ENCODE data around the gene HSCB. TPM values are rescaled to one million over a fixed set of nuclear protein-coding genes. Genes with fewer than 3 reads are reported as not detected.
A peak's percentile ranks its signal among the peaks of the same experiment; 100 is the strongest.

Gene HSCB
- total RNA-seq, 2 experiments from 2014 or later = 13.7 to 15.8 TPM

GRCh38 chr22:28792491-28793383 lies 50.9 kb downstream of the HSCB start:
- Mint-ChIP-seq H3K9me3 (ENCODE audit: insufficient read depth) (no peaks in the 10 kb centered on the region), H3K27ac (peak overlapping the region; percentile 84), H3K36me3 (ENCODE audit: low read depth) (peaks cover 79% of the 10 kb centered on the region), H3K4me3 (peak overlapping the region; percentile 26), H3K4me1 (ENCODE audit: low read depth) (peaks cover 70% of the 10 kb centered on the region), H3K27me3 (ENCODE audit: low read depth) (no peaks in the 10 kb centered on the region)
- DNase-seq (no peak), ATAC-seq (peak; percentile 55)
- POLR2A ChIA-PET = interaction anchor here (1.3 kb wide), 1 partner anchor 19 kb away, joined by 4 read pairs; no protein-coding TSS in a partner anchor
- CTCF ChIA-PET = interaction anchor here (0.6 to 3.7 kb wide), 7 partner anchors 20 to 248 kb away, joined by 3 to 13 read pairs (median 4); partner anchors contain the start of gene CCDC117

- ChIA-PET CTCF (interaction anchor here (0.7 to 7.7 kb wide), 5 partner anchors 9 to 247 kb away, joined by 3 to 53 read pairs (median 4); no protein-coding TSS in a partner anchor), POLR2A (interaction anchor here (0.6 to 2.5 kb wide), 4 partner anchors 10 to 35 kb away, joined by 3 to 12 read pairs (median 4); no protein-coding TSS in a partner anchor)
- no peak for DNase-seq
- Mint-ChIP-seq H3K4me1 (ENCODE audit: low read depth) (peaks cover 69% of the 10 kb centered on the region), H3K27ac (peak overlapping the region; percentile 14), H3K4me3 (no peak overlapping the region), H3K27me3 (ENCODE audit: low read depth) (no peaks in the 10 kb centered on the region), H3K36me3 (ENCODE audit: low read depth) (peaks cover 81% of the 10 kb centered on the region), H3K9me3 (ENCODE audit: insufficient read depth) (no peaks in the 10 kb centered on the region)
- ATAC-seq = no peak
Observed at GRCh38 chr22:28793976-28794584, 52.2 kb downstream of the HSCB start.

GRCh38 chr22:28795071-28795693 lies 53.3 kb downstream of the HSCB start:
- Mint-ChIP-seq H3K4me1 (ENCODE audit: low read depth) (peaks cover 67% of the 10 kb centered on the region), H3K27ac (peak overlapping the region; percentile 60), H3K27me3 (ENCODE audit: low read depth) (no peaks in the 10 kb centered on the region), H3K4me3 (no peak overlapping the region), H3K9me3 (ENCODE audit: insufficient read depth) (no peaks in the 10 kb centered on the region), H3K36me3 (ENCODE audit: low read depth) (peaks cover 78% of the 10 kb centered on the region)
- CTCF ChIA-PET = interaction anchor here (0.7 to 7.7 kb wide), 4 partner anchors 11 to 246 kb away, joined by 3 to 53 read pairs (median 6); no protein-coding TSS in a partner anchor
- DNase-seq (no peak), ATAC-seq (no peak)
- POLR2A ChIA-PET = interaction anchor here (1.0 to 2.5 kb wide), 3 partner anchors 17 to 34 kb away, joined by 3 to 12 read pairs (median 4); no protein-coding TSS in a partner anchor

- Mint-ChIP-seq H3K4me1 (ENCODE audit: low read depth) (peaks cover 59% of the 10 kb centered on the region), H3K27me3 (ENCODE audit: low read depth) (no peaks in the 10 kb centered on the region), H3K4me3 (peak overlapping the region; percentile 91), H3K27ac (peak overlapping the region; percentile 60), H3K36me3 (ENCODE audit: low read depth) (peaks cover 79% of the 10 kb centered on the region), H3K9me3 (ENCODE audit: insufficient read depth) (no peaks in the 10 kb centered on the region)
- ATAC-seq (no peak), DNase-seq (no peak)
- POLR2A ChIA-PET = interaction anchor here (0.6 to 2.5 kb wide), 3 partner anchors 9 to 18 kb away, joined by 3 to 12 read pairs (median 3); no protein-coding TSS in a partner anchor
- CTCF ChIA-PET = interaction anchor here (1.1 to 7.7 kb wide), 3 partner anchors 15 to 245 kb away, joined by 3 to 53 read pairs (median 8); no protein-coding TSS in a partner anchor
Observed at GRCh38 chr22:28795932-28796856, 54.4 kb downstream of the HSCB start.

- ATAC-seq (no peak), DNase-seq (no peak)
- Mint-ChIP-seq H3K4me1 (ENCODE audit: low read depth) (peaks cover 53% of the 10 kb centered on the region), H3K36me3 (ENCODE audit: low read depth) (peaks cover 73% of the 10 kb centered on the region), H3K4me3 (peak overlapping the region; percentile 91), H3K27ac (peak overlapping the region; percentile 91), H3K27me3 (ENCODE audit: low read depth) (no peaks in the 10 kb centered on the region), H3K9me3 (ENCODE audit: insufficient read depth) (no peaks in the 10 kb centered on the region)
- CTCF ChIA-PET = interaction anchor here (0.6 to 7.7 kb wide), 10 partner anchors 9 to 447 kb away, joined by 3 to 98 read pairs (median 10); partner anchors contain the start of genes CCDC117, CHEK2 and HSCB
- POLR2A ChIA-PET = interaction anchor here (0.6 to 6.4 kb wide), 13 partner anchors 8 to 115 kb away, joined by 3 to 138 read pairs (median 11); partner anchors contain the start of genes CCDC117, CHEK2 and HSCB
Observed at GRCh38 chr22:28798810-28799605, 57.2 kb downstream of the HSCB start.

GRCh38 chr22:28799606-28800307 lies 57.9 kb downstream of the HSCB start:
- no peaks in the 10 kb centered on the region for H3K27me3 Mint-ChIP-seq (ENCODE audit: low read depth)
- ChIA-PET CTCF (interaction anchor here (1.2 to 7.7 kb wide), 8 partner anchors 10 to 58 kb away, joined by 3 to 98 read pairs (median 14); partner anchors contain the start of genes CCDC117, CHEK2 and HSCB), POLR2A (interaction anchor here (1.1 to 6.4 kb wide), 13 partner anchors 8 to 59 kb away, joined by 3 to 138 read pairs (median 11); partner anchors contain the start of genes CCDC117, CHEK2 and HSCB)
- no peaks in the 10 kb centered on the region for H3K9me3 Mint-ChIP-seq (ENCODE audit: insufficient read depth)
- H3K4me3 Mint-ChIP-seq = peak overlapping the region; percentile 91
- DNase-seq (peak; percentile 45), ATAC-seq (peak; percentile 56)
- H3K4me1 Mint-ChIP-seq (ENCODE audit: low read depth) = peaks cover 52% of the 10 kb centered on the region
- peak overlapping the region; percentile 91 for H3K27ac Mint-ChIP-seq
- peaks cover 69% of the 10 kb centered on the region for H3K36me3 Mint-ChIP-seq (ENCODE audit: low read depth)

- Mint-ChIP-seq H3K36me3 (ENCODE audit: low read depth) (peaks cover 63% of the 10 kb centered on the region), H3K27ac (peak within 1 kb of the TSS; percentile 91), H3K4me3 (peak within 1 kb of the TSS; percentile 91), H3K9me3 (ENCODE audit: insufficient read depth) (no peaks in the 10 kb centered on the region), H3K4me1 (ENCODE audit: low read depth) (peaks cover 48% of the 10 kb centered on the region), H3K27me3 (ENCODE audit: low read depth) (no peaks in the 10 kb centered on the region)
- DNase-seq = peak; percentile 91
- CTCF ChIA-PET = interaction anchor here (0.8 to 7.7 kb wide), 10 partner anchors 11 to 200 kb away, joined by 3 to 98 read pairs (median 8); partner anchors contain the start of genes CCDC117, CHEK2 and HSCB
- POLR2A ChIA-PET = interaction anchor here (0.7 to 6.4 kb wide), 13 partner anchors 8 to 59 kb away, joined by 3 to 138 read pairs (median 11); partner anchors contain the start of genes CCDC117, CHEK2 and HSCB
- ATAC-seq = peak; percentile 94
Observed at GRCh38 chr22:28800308-28801041, 58.6 kb downstream of the HSCB start, which contains the start of gene XBP1. Gene XBP1 (minus strand): TSS chr22:28800569.

- POLR2A ChIA-PET = interaction anchor here (1.4 to 6.4 kb wide), 4 partner anchors 11 to 30 kb away, joined by 6 to 138 read pairs (median 22); partner anchors contain the start of gene CCDC117
Observed at GRCh38 chr22:28801845-28802594, 60.2 kb downstream of the HSCB start.

More at GRCh38 chr22:28801845-28802594, 60.2 kb downstream of the HSCB start:
- no peak for ATAC-seq
- Mint-ChIP-seq H3K27me3 (ENCODE audit: low read depth) (no peaks in the 10 kb centered on the region), H3K36me3 (ENCODE audit: low read depth) (peaks cover 50% of the 10 kb centered on the region), H3K27ac (peak overlapping the region; percentile 89), H3K4me1 (ENCODE audit: low read depth) (peaks cover 39% of the 10 kb centered on the region), H3K4me3 (peak overlapping the region; percentile 82), H3K9me3 (ENCODE audit: insufficient read depth) (no peaks in the 10 kb centered on the region)
- CTCF ChIA-PET = interaction anchor here (1.0 to 7.4 kb wide), 6 partner anchors 11 to 61 kb away, joined by 3 to 98 read pairs (median 10); partner anchors contain the start of genes CCDC117, CHEK2 and HSCB
- DNase-seq = no peak

All from activated CD8-positive, alpha-beta T cell treated with anti-CD3 and anti-CD28 coated beads, Interleukin-2, amount 10 ng/mL, durations not matched to agents 7 days and 5 days (primary cell).